Hepatocyte (in vitro differentiated cells): ENCODE data around the gene PCBD1. TPM values are rescaled to one million over a fixed set of nuclear protein-coding genes. Genes with fewer than 3 reads are reported as not detected.

Experiments
- DNase-seq: peaks from one replicate; pipeline ENCODE4 v3.0.0-alpha.2; 2016; ENCODE audit warnings: low spot score
- H2AFZ ChIP-seq: fragments of 200-600 bp; sonication (generic); 2 replicates; pipeline ENCODE4 v1.6.0; 2016; ENCODE audit warnings: antibody characterized with exemption, mild to moderate bottlenecking
- H3K27ac ChIP-seq: fragments of 200-600 bp; sonication (generic); 2 replicates; pipeline ENCODE4 v1.5.1; 2016; ENCODE audit warnings: mild to moderate bottlenecking
- H3K27me3 ChIP-seq: fragments of 200-600 bp; sonication (generic); 2 replicates; pipeline ENCODE4 v1.6.1; 2016
- H3K36me3 ChIP-seq: fragments of 200-600 bp; sonication (generic); replicated peaks from 2 replicates; pipeline ENCODE4 v1.5.1; 2016; ENCODE audit warnings: low read depth; ENCODE audit not compliant: insufficient read depth
- H3K4me1 ChIP-seq: fragments of 200-600 bp; sonication (generic); 2 replicates; pipeline ENCODE4 v1.5.1; 2016; ENCODE audit warnings: mild to moderate bottlenecking, moderate library complexity; ENCODE audit not compliant: insufficient read depth
- H3K4me2 ChIP-seq: fragments of 200-600 bp; sonication (generic); 2 replicates; pipeline ENCODE4 v1.6.0; 2016
- H3K4me3 ChIP-seq: fragments of 200-600 bp; sonication (generic); 2 replicates; pipeline ENCODE4 v1.5.1; 2016; ENCODE audit warnings: mild to moderate bottlenecking
- H3K79me2 ChIP-seq: fragments of 200-600 bp; sonication (generic); 2 replicates; pipeline ENCODE4 v1.6.0; 2017; ENCODE audit warnings: mild to moderate bottlenecking
- H3K9me2 ChIP-seq: fragments of 200-600 bp; sonication (generic); replicated peaks from 2 replicates; pipeline ENCODE4 v1.6.0; 2017; ENCODE audit warnings: mild to moderate bottlenecking; ENCODE audit not compliant: insufficient read depth
- H3K9me3 ChIP-seq: fragments of 200-600 bp; sonication (generic); 2 replicates; pipeline ENCODE4 v1.5.1; 2016; ENCODE audit warnings: low read depth, mild to moderate bottlenecking
- H4K20me1 ChIP-seq: fragments of 200-600 bp; sonication (generic); 2 replicates; pipeline ENCODE4 v1.6.0; 2016; ENCODE audit warnings: mild to moderate bottlenecking; ENCODE audit not compliant: insufficient read depth, poor library complexity, severe bottlenecking
- EZH2 ChIP-seq: fragments of 200-600 bp; sonication (generic); IDR thresholded peaks from 2 replicates; pipeline ENCODE4 v1.6.1; 2016; ENCODE audit warnings: antibody characterized with exemption, mild to moderate bottlenecking, borderline replicate concordance
- EZH2phosphoT487 ChIP-seq: fragments of 200-600 bp; sonication (generic); IDR thresholded peaks from one replicate; pipeline ENCODE4 v1.6.1; 2018; ENCODE audit warnings: antibody characterized with exemption, mild to moderate bottlenecking, low read depth, moderate library complexity; ENCODE audit not compliant: unreplicated experiment, severe bottlenecking
- WGBS: methylation state at CpG from one replicate; pipeline ENCODE4 v1.1.6; 2016; ENCODE audit warnings: low lambda C conversion rate; ENCODE audit errors: missing lambda C conversion rate; 5-methylcytosine and 5-hydroxymethylcytosine counted together
- polyA plus RNA-seq: library from polyadenylated mRNA; unstranded; fragments of >200 nt; fragmentation: Nextera tagmentation; extraction: Ambion mirVana; gene quantifications from 2 replicates; pipeline ENCODE4 v1.2.1, GENCODE V29; 2016
- total RNA-seq: library from RNA; depleted of rRNA; stranded (reverse); fragments of >200 nt; gene quantifications from 2 replicates; pipeline ENCODE4 v1.2.3, GENCODE V29; 2014
- TF ChIP-seq, protein P1 (sequence below): fragments of 200-600 bp; sonication (generic); IDR thresholded peaks from 2 replicates; pipeline ENCODE4 v1.5.1; 2016; ENCODE audit warnings: antibody characterized with exemption, mild to moderate bottlenecking; ENCODE audit not compliant: poor library complexity

Gene PCBD1
- total and polyA plus RNA-seq, 2 experiments from 2014 or later: 81.5 to 122 TPM

DNA sequence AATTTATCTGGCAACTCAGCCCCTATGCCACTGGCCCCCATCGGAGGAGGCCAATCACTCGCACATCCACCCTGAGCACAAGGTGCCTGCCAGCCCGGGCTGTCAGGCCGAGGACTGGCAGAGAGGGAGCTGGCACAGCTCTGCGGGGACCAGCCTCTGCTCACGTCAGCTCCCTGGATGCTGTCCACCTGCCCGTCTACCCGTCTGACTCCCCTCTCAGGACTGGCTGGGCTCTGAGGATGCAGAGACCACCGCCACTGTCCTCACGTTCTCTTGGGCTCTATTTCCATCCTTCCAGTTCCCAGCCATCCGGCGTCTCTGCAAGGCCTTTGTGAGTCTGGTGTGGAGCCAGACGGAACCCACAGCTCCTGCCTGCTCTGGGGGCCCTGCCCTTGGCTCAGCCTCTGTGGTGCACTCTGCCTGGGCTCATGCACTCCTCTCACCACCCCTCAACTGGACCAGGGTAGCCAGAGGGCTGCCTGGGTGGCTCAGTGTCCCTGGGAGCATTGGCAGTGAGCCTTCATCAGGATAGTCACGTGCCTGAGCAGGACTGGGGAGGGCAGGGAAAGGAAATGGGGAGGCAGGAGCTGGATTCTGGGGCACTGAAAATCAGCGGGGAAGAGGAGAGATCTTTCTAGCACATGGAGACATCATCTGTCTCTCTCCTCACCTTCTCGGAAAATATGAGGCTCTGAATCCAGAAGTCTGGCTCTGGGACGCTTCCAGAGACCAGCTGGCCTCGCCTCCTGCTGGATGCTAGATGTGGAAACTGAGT is 38.0 kb upstream of the PCBD1 start:
- no peak for DNase-seq
- Histone ChIP-seq H3K79me2 (no peaks in the 10 kb centered on the region), H3K4me3 (no peak overlapping the region), H3K9me3 (no peaks in the 10 kb centered on the region), H3K36me3 (no peaks in the 10 kb centered on the region), H3K27ac (no peak overlapping the region), H3K9me2 (no peaks in the 10 kb centered on the region), H3K4me1 (no peaks in the 10 kb centered on the region), H4K20me1 (no peaks in the 10 kb centered on the region), H3K27me3 (peaks cover 10% of the 10 kb centered on the region), H3K4me2 (no peak overlapping the region), H2AFZ (no peak overlapping the region)
- TF ChIP-seq EZH2phosphoT487 (no peak), EZH2 (no peak)
- TF ChIP-seq, protein P1, sequence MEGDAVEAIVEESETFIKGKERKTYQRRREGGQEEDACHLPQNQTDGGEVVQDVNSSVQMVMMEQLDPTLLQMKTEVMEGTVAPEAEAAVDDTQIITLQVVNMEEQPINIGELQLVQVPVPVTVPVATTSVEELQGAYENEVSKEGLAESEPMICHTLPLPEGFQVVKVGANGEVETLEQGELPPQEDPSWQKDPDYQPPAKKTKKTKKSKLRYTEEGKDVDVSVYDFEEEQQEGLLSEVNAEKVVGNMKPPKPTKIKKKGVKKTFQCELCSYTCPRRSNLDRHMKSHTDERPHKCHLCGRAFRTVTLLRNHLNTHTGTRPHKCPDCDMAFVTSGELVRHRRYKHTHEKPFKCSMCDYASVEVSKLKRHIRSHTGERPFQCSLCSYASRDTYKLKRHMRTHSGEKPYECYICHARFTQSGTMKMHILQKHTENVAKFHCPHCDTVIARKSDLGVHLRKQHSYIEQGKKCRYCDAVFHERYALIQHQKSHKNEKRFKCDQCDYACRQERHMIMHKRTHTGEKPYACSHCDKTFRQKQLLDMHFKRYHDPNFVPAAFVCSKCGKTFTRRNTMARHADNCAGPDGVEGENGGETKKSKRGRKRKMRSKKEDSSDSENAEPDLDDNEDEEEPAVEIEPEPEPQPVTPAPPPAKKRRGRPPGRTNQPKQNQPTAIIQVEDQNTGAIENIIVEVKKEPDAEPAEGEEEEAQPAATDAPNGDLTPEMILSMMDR: no peak
- 86% methylated on average over 18 of the region's 18 CpGs for WGBS

DNA sequence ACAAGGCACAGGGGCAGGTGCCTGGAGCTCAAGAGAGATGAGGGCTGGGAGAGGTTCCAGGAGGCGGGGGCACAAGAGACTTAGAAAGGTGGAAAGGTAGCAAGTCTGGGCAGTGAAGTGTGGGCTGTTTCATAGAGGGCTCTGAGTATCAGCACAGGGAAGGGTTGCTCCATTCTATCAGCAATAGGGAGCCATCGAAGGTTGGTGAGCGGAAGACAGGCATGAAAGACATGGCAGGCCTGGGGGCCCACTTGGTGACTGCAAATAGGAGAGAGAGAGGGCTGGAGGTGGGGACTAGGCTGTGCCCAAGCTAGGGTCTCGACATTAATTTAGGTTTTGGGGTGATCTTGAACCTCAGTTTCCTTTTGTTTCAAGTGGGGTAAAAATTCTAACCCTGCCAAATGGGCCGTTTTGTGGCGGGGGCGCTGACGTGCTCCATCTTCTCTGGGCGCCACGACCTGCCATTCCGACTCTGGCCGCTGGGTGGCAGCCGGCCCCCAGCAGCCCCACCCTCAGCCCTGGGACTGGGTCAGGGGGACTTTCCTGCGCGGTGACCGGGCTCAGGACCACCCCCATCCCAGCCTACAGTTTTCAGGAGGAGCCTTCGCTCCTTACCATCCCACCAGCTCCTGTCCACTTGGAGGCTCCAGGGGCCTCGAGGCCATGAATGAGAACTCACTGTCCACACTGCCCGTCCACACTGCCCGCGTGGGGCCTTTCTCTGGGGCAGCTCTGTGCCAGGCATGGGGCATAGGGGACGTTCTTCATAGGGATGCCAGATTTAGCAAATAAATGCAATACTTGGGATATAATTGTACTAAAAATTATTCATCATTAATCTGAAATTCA is 37.2 kb upstream of the PCBD1 start:
- Histone ChIP-seq H3K27me3 (peaks cover 10% of the 10 kb centered on the region), H3K4me3 (no peak overlapping the region), H3K36me3 (no peaks in the 10 kb centered on the region), H3K4me2 (no peak overlapping the region), H3K9me2 (no peaks in the 10 kb centered on the region), H3K27ac (no peak overlapping the region), H3K79me2 (no peaks in the 10 kb centered on the region), H3K4me1 (no peaks in the 10 kb centered on the region), H4K20me1 (no peaks in the 10 kb centered on the region), H2AFZ (no peak overlapping the region), H3K9me3 (no peaks in the 10 kb centered on the region)
- WGBS: 35% methylated on average over 22 of the region's 22 CpGs
- TF ChIP-seq EZH2phosphoT487 (no peak), EZH2 (no peak)
- TF ChIP-seq, protein P1: peak; percentile 86
- peak; percentile 69 for DNase-seq

DNA sequence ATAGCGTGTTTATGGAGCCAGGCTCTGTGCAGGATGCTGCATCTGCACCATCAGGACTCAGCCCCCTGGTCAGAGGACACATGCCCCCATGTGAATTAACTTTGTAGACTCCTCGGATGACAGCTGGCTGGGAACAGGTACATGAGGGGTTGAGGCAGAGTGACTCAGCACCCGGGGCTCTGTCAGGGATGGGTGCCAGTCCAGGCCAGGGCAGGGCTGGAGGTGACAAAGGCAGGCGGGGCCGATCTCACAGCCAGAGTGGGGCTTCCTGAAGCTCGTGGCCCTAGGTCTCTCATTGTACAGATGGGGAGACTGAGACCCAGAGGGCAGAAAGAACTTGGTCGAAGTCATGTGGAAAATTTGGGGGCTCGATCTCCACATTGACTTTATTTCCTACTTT is 35.3 kb upstream of the PCBD1 start:
- Histone ChIP-seq H2AFZ (no peak overlapping the region), H3K9me3 (no peaks in the 10 kb centered on the region), H4K20me1 (no peaks in the 10 kb centered on the region), H3K36me3 (no peaks in the 10 kb centered on the region), H3K79me2 (no peaks in the 10 kb centered on the region), H3K4me1 (no peaks in the 10 kb centered on the region), H3K9me2 (no peaks in the 10 kb centered on the region), H3K27ac (no peak overlapping the region), H3K27me3 (peaks cover 7% of the 10 kb centered on the region), H3K4me2 (no peak overlapping the region), H3K4me3 (no peak overlapping the region)
- no peak for DNase-seq
- WGBS: 87% methylated on average over 8 of the region's 8 CpGs
- no peak for TF ChIP-seq EZH2phosphoT487
- TF ChIP-seq EZH2: no peak
- TF ChIP-seq, protein P1: no peak
